BJ (cell line): ENCODE data around the gene HSFX2. TPM values are rescaled to one million over a fixed set of nuclear protein-coding genes. Genes with fewer than 3 reads are reported as not detected.

Experiments
- CTCF ChIA-PET: fragments of 350-600 bp; formaldehyde crosslinking; extraction: SDS; loops from one replicate; lab custom pipeline; 2021; ENCODE audit warnings: antibody characterized with exemption, inconsistent platforms; lab: Yijun Ruan, JAX
- POLR2A ChIA-PET: fragments of 300-600 bp; sonication (Branson Sonifier 250); formaldehyde crosslinking; extraction: SDS; loops from one replicate; lab custom pipeline; 2021; ENCODE audit warnings: antibody characterized with exemption; lab: Charles Lee
- DNase-seq: peaks from one replicate; pipeline ENCODE4 v3.0.0-alpha.2; 2011; ENCODE audit warnings: low read depth
- H3K27me3 ChIP-seq: 2 replicates; pipeline ENCODE4 v1.6.0; 2011; ENCODE audit warnings: low read length; ENCODE audit not compliant: control insufficient read depth, insufficient read depth
- H3K36me3 ChIP-seq: 2 replicates; pipeline ENCODE4 v1.5.1; 2011; ENCODE audit warnings: low read length; ENCODE audit not compliant: control insufficient read depth, insufficient read depth
- H3K4me3 ChIP-seq: 2 replicates; pipeline ENCODE4 v1.5.1; 2011; ENCODE audit warnings: low read depth, mild to moderate bottlenecking, control low read depth, low read length
- polyA plus RNA-seq: library from polyadenylated mRNA; depleted of rRNA; stranded (reverse); fragments of >200 nt; gene quantifications from 2 replicates; pipeline ENCODE4 v1.2.3, GENCODE V29; 2011
- TF ChIP-seq, protein P1 (sequence below): IDR thresholded peaks from 2 replicates; pipeline ENCODE4 v1.5.1; 2011; ENCODE audit warnings: low read depth, mild to moderate bottlenecking, control low read depth, inconsistent platforms, low read length, moderate library complexity; ENCODE audit not compliant: insufficient read depth

The HSFX2 gene
- polyA plus RNA-seq, 1 experiment: 0.29 TPM

- POLR2A ChIA-PET: no interaction called here
- H3K27me3 ChIP-seq: no peaks in the 10 kb centered on the region
- CTCF ChIA-PET: no interaction called here
- no peak for DNase-seq
- TF ChIP-seq, protein P1, sequence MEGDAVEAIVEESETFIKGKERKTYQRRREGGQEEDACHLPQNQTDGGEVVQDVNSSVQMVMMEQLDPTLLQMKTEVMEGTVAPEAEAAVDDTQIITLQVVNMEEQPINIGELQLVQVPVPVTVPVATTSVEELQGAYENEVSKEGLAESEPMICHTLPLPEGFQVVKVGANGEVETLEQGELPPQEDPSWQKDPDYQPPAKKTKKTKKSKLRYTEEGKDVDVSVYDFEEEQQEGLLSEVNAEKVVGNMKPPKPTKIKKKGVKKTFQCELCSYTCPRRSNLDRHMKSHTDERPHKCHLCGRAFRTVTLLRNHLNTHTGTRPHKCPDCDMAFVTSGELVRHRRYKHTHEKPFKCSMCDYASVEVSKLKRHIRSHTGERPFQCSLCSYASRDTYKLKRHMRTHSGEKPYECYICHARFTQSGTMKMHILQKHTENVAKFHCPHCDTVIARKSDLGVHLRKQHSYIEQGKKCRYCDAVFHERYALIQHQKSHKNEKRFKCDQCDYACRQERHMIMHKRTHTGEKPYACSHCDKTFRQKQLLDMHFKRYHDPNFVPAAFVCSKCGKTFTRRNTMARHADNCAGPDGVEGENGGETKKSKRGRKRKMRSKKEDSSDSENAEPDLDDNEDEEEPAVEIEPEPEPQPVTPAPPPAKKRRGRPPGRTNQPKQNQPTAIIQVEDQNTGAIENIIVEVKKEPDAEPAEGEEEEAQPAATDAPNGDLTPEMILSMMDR: no peak
- no peak overlapping the region for H3K4me3 ChIP-seq
- no peaks in the 10 kb centered on the region for H3K36me3 ChIP-seq
These were observed 22.4 kb downstream of the HSFX2 start for GRCh38 chrX:149572743-149573142.

- Histone ChIP-seq H3K27me3 (no peaks in the 10 kb centered on the region), H3K4me3 (no peak overlapping the region), H3K36me3 (no peaks in the 10 kb centered on the region)
- TF ChIP-seq, protein P1: no peak
- DNase-seq: no peak
- CTCF ChIA-PET: no interaction called here
- POLR2A ChIA-PET: no interaction called here
These were observed 23.3 kb downstream of the HSFX2 start for GRCh38 chrX:149571770-149572169.

DNA sequence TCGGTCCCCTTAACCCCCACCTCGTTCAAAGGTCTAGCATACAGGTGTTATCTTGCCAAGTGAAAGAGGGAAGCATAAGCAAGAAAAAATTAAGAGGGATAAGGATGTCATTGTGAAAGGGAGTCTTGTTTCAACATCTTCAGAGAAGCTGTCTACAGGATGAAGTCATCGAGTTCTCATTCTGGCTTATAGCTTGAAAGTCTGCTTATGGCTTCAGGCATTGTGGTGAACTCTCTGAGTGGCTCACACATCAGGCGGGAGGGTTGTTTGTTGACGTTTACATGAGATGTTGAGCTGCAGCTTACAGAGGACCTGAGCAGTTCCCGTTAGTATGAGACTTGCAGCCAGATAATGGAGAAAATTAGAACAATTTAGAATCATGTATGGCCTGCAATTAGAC, 24.4 kb downstream of the HSFX2 start:
- ChIA-PET POLR2A (no interaction called here), CTCF (interaction anchor here (0.7 kb wide), 1 partner anchor 41 kb away, joined by 3 read pairs; no protein-coding TSS in a partner anchor)
- Histone ChIP-seq H3K4me3 (no peak overlapping the region), H3K27me3 (no peaks in the 10 kb centered on the region), H3K36me3 (no peaks in the 10 kb centered on the region)
- peak; percentile 15 for DNase-seq
- TF ChIP-seq, protein P1: no peak

GRCh38 chrX:149569770-149570169, 25.3 kb downstream of the HSFX2 start:
- ChIA-PET CTCF (interaction anchor here (1.6 kb wide), 1 partner anchor 58 kb away, joined by 3 read pairs; no protein-coding TSS in a partner anchor), POLR2A (no interaction called here)
- Histone ChIP-seq H3K36me3 (no peaks in the 10 kb centered on the region), H3K4me3 (no peak overlapping the region), H3K27me3 (no peaks in the 10 kb centered on the region)
- DNase-seq: no peak
- TF ChIP-seq, protein P1: no peak

DNA sequence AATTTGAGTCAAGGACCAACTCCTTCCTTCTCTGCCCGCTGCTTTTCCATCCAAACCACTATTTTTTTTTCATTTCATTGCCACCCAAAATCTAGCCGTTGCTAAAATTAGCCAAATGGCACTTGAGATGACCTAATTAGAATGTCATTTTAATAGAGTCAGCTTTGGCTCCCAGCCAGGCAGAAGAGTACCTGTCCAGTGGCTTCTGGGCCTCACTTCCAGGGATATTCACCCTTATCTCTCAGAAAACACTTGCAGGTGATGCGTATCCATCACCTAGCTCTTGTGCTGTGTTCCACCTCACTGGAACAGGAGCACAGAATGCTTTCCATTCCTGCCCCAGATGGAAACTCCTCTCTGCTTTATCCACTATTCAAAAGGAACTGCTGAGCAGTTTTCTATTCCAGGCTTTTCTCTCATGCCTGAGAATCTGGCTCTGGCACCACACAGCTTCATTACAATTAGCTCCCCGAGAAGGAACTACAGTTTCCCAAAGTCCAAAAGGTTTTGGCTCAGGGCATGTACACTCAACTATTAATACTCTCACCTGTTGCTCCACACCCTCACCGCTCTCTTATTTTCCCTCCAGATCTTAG, 26.3 kb downstream of the HSFX2 start:
- ChIA-PET CTCF (interaction anchor here (1.6 kb wide), 1 partner anchor 57 kb away, joined by 3 read pairs; no protein-coding TSS in a partner anchor), POLR2A (no interaction called here)
- TF ChIP-seq, protein P1: no peak

More for the DNA sequence above, 26.3 kb downstream of the HSFX2 start:
- Histone ChIP-seq H3K36me3 (no peaks in the 10 kb centered on the region), H3K4me3 (no peak overlapping the region), H3K27me3 (no peaks in the 10 kb centered on the region)
- no peak for DNase-seq
